T-helper 9 cell (primary cell): ENCODE data around the gene KLHL18.
A peak's percentile ranks its signal among the peaks of the same experiment; 100 is the strongest.
"Not testable (repeated sequence)": the region's sequence is repeated elsewhere in the genome, so short reads cannot be mapped to it uniquely, and the experiment has no call there.

Source experiments
- DNase-seq: peaks from one replicate; pipeline ENCODE4 v3.0.0-alpha.2; 2020
- total RNA-seq, 2 donors: gene quantifications; one replicate each; lab custom pipeline; 2026; lab: John Stamatoyannopoulos, UW

KLHL18 gene
- 35.5 to 64.7 reads per million in 2 donors for total RNA-seq

- peak; percentile 96 for DNase-seq
These were observed at the start of gene KLHL18, which contains the start of gene KIF9 for GRCh38 chr3:47282424-47283192. KLHL18 (plus strand) TSS chr3:47282944; CDS start chr3:47282966, 22 bp downstream. KIF9 (minus strand) TSS chr3:47282799; CDS start chr3:47277374, 5,425 bp downstream.

GRCh38 chr3:47238017-47238416, 44.7 kb upstream of the KLHL18 start:
- no peak for DNase-seq

- DNase-seq, result no peak
These were observed 42.8 kb upstream of the KLHL18 start for GRCh38 chr3:47239929-47240328.

GRCh38 chr3:47243419-47244147, 39.2 kb upstream of the KLHL18 start:
- no peak for DNase-seq

- no peak for DNase-seq
These were observed 38.1 kb upstream of the KLHL18 start for GRCh38 chr3:47244531-47245100.

GRCh38 chr3:47245271-47245670, 37.5 kb upstream of the KLHL18 start:
- DNase-seq, result no peak

- no peak for DNase-seq
These were observed 35.3 kb upstream of the KLHL18 start for GRCh38 chr3:47247131-47248064.

- no peak for DNase-seq
These were observed 32.3 kb upstream of the KLHL18 start for GRCh38 chr3:47250309-47251060.

- DNase-seq, result not testable (repeated sequence)
These were observed 31.7 kb upstream of the KLHL18 start for GRCh38 chr3:47251085-47251484.

GRCh38 chr3:47251689-47252088, 31.1 kb upstream of the KLHL18 start:
- no peak for DNase-seq

- not testable (repeated sequence) for DNase-seq
These were observed 26.4 kb upstream of the KLHL18 start for GRCh38 chr3:47256331-47256730.

- DNase-seq, result no peak
These were observed 23.6 kb upstream of the KLHL18 start for GRCh38 chr3:47259114-47259513.

GRCh38 chr3:47260605-47261004, 22.1 kb upstream of the KLHL18 start:
- no peak for DNase-seq

GRCh38 chr3:47261301-47261700, 21.4 kb upstream of the KLHL18 start:
- DNase-seq, result no peak

- no peak for DNase-seq
These were observed 17.7 kb upstream of the KLHL18 start for GRCh38 chr3:47265008-47265407.

- DNase-seq, result no peak
These were observed 16.9 kb upstream of the KLHL18 start for GRCh38 chr3:47265725-47266428.

- no peak for DNase-seq
These were observed 15.8 kb upstream of the KLHL18 start for GRCh38 chr3:47266709-47267489.

GRCh38 chr3:47267490-47267824, 15.3 kb upstream of the KLHL18 start:
- no peak for DNase-seq

- DNase-seq, result no peak
These were observed 12.2 kb upstream of the KLHL18 start for GRCh38 chr3:47270526-47270925.

- DNase-seq, result no peak
These were observed 9.2 kb upstream of the KLHL18 start for GRCh38 chr3:47273564-47273963.
